Erythroblast (primary cell): ENCODE measurements around the gene SCFD2.

Experiments used
- GATA1 ChIP-seq: IDR thresholded peaks from 2 replicates; pipeline ENCODE4 v1.6.1; 2011; ENCODE audit warnings: low read depth, mild to moderate bottlenecking, control low read depth, low read length, moderate library complexity
- POLR2A ChIP-seq: IDR thresholded peaks from 2 replicates; pipeline ENCODE4 v1.6.1; 2011; ENCODE audit warnings: mild to moderate bottlenecking, low read length

GRCh38 chr4:52914051-52914605 is 451.7 kb downstream of the SCFD2 start:
- no peak for TF ChIP-seq POLR2A
- TF ChIP-seq GATA1: no peak
